WTC11 (cell line): ENCODE data around the gene SPOCK1. TPM values are rescaled to one million over a fixed set of nuclear protein-coding genes. Genes with fewer than 3 reads are reported as not detected.
A peak's percentile ranks its signal among the peaks of the same experiment; 100 is the strongest.

ENCODE experiments used
- ATAC-seq: fragments of 200-7000 bp; cut with Tn5 transposase; 2 replicates; pipeline ENCODE4 v1.10.0; 2021; ENCODE audit warnings: mild to moderate bottlenecking, moderate library complexity
- CTCF ChIA-PET: fragments of 300-600 bp; sonication (Branson Sonifier 250); formaldehyde crosslinking; loops from one replicate; lab custom pipeline; 2021; ENCODE audit warnings: antibody characterized with exemption; lab: Charles Lee
- POLR2A ChIA-PET: fragments of 350-600 bp; sonication (Branson Sonifier 250); formaldehyde crosslinking; loops from one replicate; lab custom pipeline; 2021; ENCODE audit warnings: antibody characterized with exemption; lab: Charles Lee
- DNase-seq: peaks from one replicate; pipeline ENCODE4 v3.0.0; 2021; ENCODE audit warnings: low spot score
- H3K27ac Mint-ChIP-seq: 2 replicates; pipeline ENCODE4 v1.8.0; 2021; ENCODE audit warnings: mixed read lengths
- H3K27me3 Mint-ChIP-seq: 2 replicates; pipeline ENCODE4 v1.8.0; 2021; ENCODE audit warnings: low read depth, mild to moderate bottlenecking, moderate library complexity, mixed read lengths
- H3K36me3 Mint-ChIP-seq: 2 replicates; pipeline ENCODE4 v1.8.0; 2021; ENCODE audit warnings: mixed read lengths
- H3K4me1 Mint-ChIP-seq: 2 replicates; pipeline ENCODE4 v1.8.0; 2022; ENCODE audit warnings: mixed read lengths
- H3K4me3 Mint-ChIP-seq: 2 replicates; pipeline ENCODE4 v1.8.0; 2021; ENCODE audit warnings: mild to moderate bottlenecking, moderate library complexity, mixed read lengths
- H3K9me3 Mint-ChIP-seq: 2 replicates; pipeline ENCODE4 v1.8.0; 2021; ENCODE audit warnings: mixed read lengths
- ARID4B ChIP-seq: sonication (generic); formaldehyde crosslinking; IDR thresholded peaks from 2 replicates; pipeline ENCODE4 v1.8.0; 2023; ENCODE audit warnings: missing genetic modification reagents, mild to moderate bottlenecking, borderline replicate concordance
- ATF1 ChIP-seq: sonication (generic); formaldehyde crosslinking; IDR thresholded peaks from 2 replicates; pipeline ENCODE4 v1.8.1; 2023; ENCODE audit warnings: mild to moderate bottlenecking, moderate library complexity, missing genetic modification reagents
- ATF3 ChIP-seq: sonication (generic); formaldehyde crosslinking; conservative IDR thresholded peaks from 2 replicates; pipeline ENCODE4 v1.8.1; 2022; ENCODE audit warnings: mild to moderate bottlenecking, missing genetic modification reagents
- CREB1 ChIP-seq: sonication (generic); formaldehyde crosslinking; IDR thresholded peaks from 2 replicates; pipeline ENCODE4 v1.8.0; 2023; ENCODE audit warnings: mild to moderate bottlenecking, missing genetic modification reagents
- CTCF ChIP-seq: fragments of 200-600 bp; IDR thresholded peaks from 2 replicates; pipeline ENCODE4 v1.8.0; 2022; ENCODE audit warnings: antibody characterized with exemption
- ELF4 ChIP-seq: sonication (generic); formaldehyde crosslinking; IDR thresholded peaks from 2 replicates; pipeline ENCODE4 v1.8.1; 2022; ENCODE audit warnings: low read depth, mild to moderate bottlenecking, moderate library complexity, missing genetic modification reagents
- ETV6 ChIP-seq: sonication (generic); formaldehyde crosslinking; IDR thresholded peaks from 2 replicates; pipeline ENCODE4 v1.8.1; 2022; ENCODE audit warnings: mild to moderate bottlenecking, missing genetic modification reagents
- FOXJ3 ChIP-seq: sonication (generic); formaldehyde crosslinking; IDR thresholded peaks from 2 replicates; pipeline ENCODE4 v1.9.0; 2021; ENCODE audit warnings: missing genetic modification reagents, mild to moderate bottlenecking, borderline replicate concordance
- FOXP1 ChIP-seq: sonication (generic); formaldehyde crosslinking; IDR thresholded peaks from 2 replicates; pipeline ENCODE4 v1.8.0; 2022; ENCODE audit warnings: missing genetic modification reagents, mild to moderate bottlenecking, moderate library complexity, borderline replicate concordance
- MAX ChIP-seq: sonication (generic); formaldehyde crosslinking; IDR thresholded peaks from 2 replicates; pipeline ENCODE4 v1.8.0; 2022; ENCODE audit warnings: mild to moderate bottlenecking, missing genetic modification reagents
- MXD4 ChIP-seq: fragments of 250-450 bp; sonication (Bioruptor Pico); IDR thresholded peaks from 2 replicates; pipeline ENCODE4 v1.8.0; 2021; ENCODE audit warnings: mild to moderate bottlenecking, moderate library complexity, borderline replicate concordance
- NR1H2 ChIP-seq: sonication (generic); formaldehyde crosslinking; IDR thresholded peaks from 2 replicates; pipeline ENCODE4 v1.9.0; 2021; ENCODE audit warnings: mild to moderate bottlenecking, moderate library complexity, missing genetic modification reagents
- PRDM15 ChIP-seq: sonication (generic); formaldehyde crosslinking; IDR thresholded peaks from 2 replicates; pipeline ENCODE4 v1.8.0; 2022; ENCODE audit warnings: missing genetic modification reagents
- RELA ChIP-seq: sonication (generic); formaldehyde crosslinking; IDR thresholded peaks from 2 replicates; pipeline ENCODE4 v1.8.1; 2022; ENCODE audit warnings: missing genetic modification reagents, mild to moderate bottlenecking, borderline replicate concordance
- SMAD3 ChIP-seq: sonication (generic); formaldehyde crosslinking; IDR thresholded peaks from 2 replicates; pipeline ENCODE4 v1.8.0; 2022; ENCODE audit warnings: missing genetic modification reagents, mild to moderate bottlenecking, borderline replicate concordance
- STAT6 ChIP-seq: sonication (generic); formaldehyde crosslinking; conservative IDR thresholded peaks from 2 replicates; pipeline ENCODE4 v1.8.1; 2023; ENCODE audit warnings: mild to moderate bottlenecking, low read depth, missing genetic modification reagents, moderate library complexity
- ZMAT4 ChIP-seq: fragments of 250-450 bp; sonication (Bioruptor Pico); IDR thresholded peaks from 2 replicates; pipeline ENCODE4 v1.9.0; 2021; ENCODE audit warnings: mild to moderate bottlenecking
- ZNF532 ChIP-seq: fragments of 250-450 bp; sonication (Bioruptor Pico); IDR thresholded peaks from 2 replicates; pipeline ENCODE4 v1.9.0; 2021; ENCODE audit warnings: mild to moderate bottlenecking, borderline replicate concordance
- total RNA-seq: library from RNA; stranded (reverse); gene quantifications from 3 replicates; pipeline ENCODE4 v1.2.3, GENCODE V29; 2021

SPOCK1 gene
- total RNA-seq, 1 experiment from 2014 or later: 15.2 TPM

- TF ChIP-seq MXD4 (CRISPR knock-in tag): no peak
- no peak for TF ChIP-seq ETV6 (CRISPR knock-in tag)
- TF ChIP-seq ELF4 (CRISPR knock-in tag): no peak
- TF ChIP-seq MAX (CRISPR knock-in tag): no peak
- no peak for TF ChIP-seq ATF1
- TF ChIP-seq PRDM15: no peak
- TF ChIP-seq SMAD3 (CRISPR knock-in tag): no peak
- no peak for TF ChIP-seq RELA
Observed at GRCh38 chr5:137054792-137055191, 444.3 kb downstream of the SPOCK1 start (continued).

GRCh38 chr5:137054335-137054734 lies 444.8 kb downstream of the SPOCK1 start:
- Mint-ChIP-seq H3K27me3 (no peaks in the 10 kb centered on the region), H3K27ac (0 out of 2 replicates have a peak overlapping the region, but pooled peaks have one; percentile 49), H3K36me3 (no peaks in the 10 kb centered on the region), H3K4me3 (no peak overlapping the region), H3K9me3 (no peaks in the 10 kb centered on the region), H3K4me1 (peaks cover 8% of the 10 kb centered on the region)
- CTCF ChIA-PET: interaction anchor here (0.6 kb wide), 1 partner anchor 138 kb away, joined by 3 read pairs; no protein-coding TSS in a partner anchor
- ATAC-seq (no peak), DNase-seq (no peak)
- POLR2A ChIA-PET: no interaction called here
- TF ChIP-seq STAT6 (CRISPR knock-in tag) (no peak), ZNF532 (CRISPR knock-in tag) (no peak), CREB1 (CRISPR knock-in tag) (no peak), FOXJ3 (no peak), ZMAT4 (CRISPR knock-in tag) (no peak), SMAD3 (CRISPR knock-in tag) (no peak), ATF3 (CRISPR knock-in tag) (no peak), CTCF (no peak), NR1H2 (CRISPR knock-in tag) (no peak), FOXP1 (no peak), ARID4B (CRISPR knock-in tag) (no peak)
